GM19455 (cell line): ENCODE data around the gene RPS6KC1.
"Not testable (repeated sequence)": the region's sequence is repeated elsewhere in the genome, so short reads cannot be mapped to it uniquely, and the experiment has no call there.

ENCODE experiments used
- ATAC-seq: cut with Tn5 transposase; IDR thresholded peaks from one replicate; pipeline ENCODE4 v1.9.1; 2021; ENCODE audit not compliant: unreplicated experiment

Gene RPS6KC1

GRCh38 chr1:213103377-213104306 lies 52.6 kb downstream of the RPS6KC1 start:
- no peak for ATAC-seq

- ATAC-seq, result no peak
These were observed 53.6 kb downstream of the RPS6KC1 start for GRCh38 chr1:213104604-213105003.

GRCh38 chr1:213106298-213106697 lies 55.3 kb downstream of the RPS6KC1 start:
- ATAC-seq, result no peak

GRCh38 chr1:213107613-213108012 lies 56.6 kb downstream of the RPS6KC1 start:
- no peak for ATAC-seq

GRCh38 chr1:213110349-213111300 lies 59.6 kb downstream of the RPS6KC1 start:
- no peak for ATAC-seq

GRCh38 chr1:213111502-213111901 lies 60.5 kb downstream of the RPS6KC1 start:
- ATAC-seq, result no peak

- ATAC-seq, result not testable (repeated sequence)
These were observed 61.7 kb downstream of the RPS6KC1 start for GRCh38 chr1:213112723-213113122.

GRCh38 chr1:213117699-213118180 lies 66.7 kb downstream of the RPS6KC1 start:
- ATAC-seq, result not testable (repeated sequence)

- ATAC-seq, result no peak
These were observed 68.8 kb downstream of the RPS6KC1 start for GRCh38 chr1:213119794-213120193.

GRCh38 chr1:213120386-213120785 lies 69.3 kb downstream of the RPS6KC1 start:
- ATAC-seq, result no peak

GRCh38 chr1:213120961-213121360 lies 69.9 kb downstream of the RPS6KC1 start:
- no peak for ATAC-seq

GRCh38 chr1:213122514-213122929 lies 71.5 kb downstream of the RPS6KC1 start:
- ATAC-seq, result no peak

- no peak for ATAC-seq
These were observed 72.0 kb downstream of the RPS6KC1 start for GRCh38 chr1:213123087-213123486.

GRCh38 chr1:213123536-213123935 lies 72.5 kb downstream of the RPS6KC1 start:
- no peak for ATAC-seq

GRCh38 chr1:213124590-213124989 lies 73.5 kb downstream of the RPS6KC1 start:
- no peak for ATAC-seq

- ATAC-seq, result no peak
These were observed 74.6 kb downstream of the RPS6KC1 start for GRCh38 chr1:213125643-213126042.

- ATAC-seq, result no peak
These were observed 76.0 kb downstream of the RPS6KC1 start for GRCh38 chr1:213127074-213127473.

GRCh38 chr1:213131851-213132655 lies 81.0 kb downstream of the RPS6KC1 start:
- no peak for ATAC-seq

GRCh38 chr1:213135572-213135971 lies 84.5 kb downstream of the RPS6KC1 start:
- ATAC-seq, result no peak

GRCh38 chr1:213136190-213136917 lies 85.3 kb downstream of the RPS6KC1 start:
- no peak for ATAC-seq
